Peyer's patch (tissue), 4 donors: Measurements from ENCODE around the gene RFXAP.

ENCODE experiments used
- CTCF ChIP-seq, 6 experiments: fragments of 450-650 bp in 4 of 6; fragments of 200-600 bp in 2 of 6; sonication (generic) in 1 of 6; IDR thresholded peaks; one replicate each; pipeline ENCODE4 v1.5.1; 2017 to 2019; ENCODE audit warnings: antibody characterized with exemption in 6 of 6, mild to moderate bottlenecking in 3 of 6, moderate library complexity in 1 of 6
- POLR2A ChIP-seq, 2 donors: fragments of 450-650 bp; IDR thresholded peaks; one replicate each; pipeline ENCODE4 v1.5.1; 2017; ENCODE audit warnings: antibody characterized with exemption in 2 of 2, mild to moderate bottlenecking in 2 of 2, moderate library complexity in 2 of 2

DNA sequence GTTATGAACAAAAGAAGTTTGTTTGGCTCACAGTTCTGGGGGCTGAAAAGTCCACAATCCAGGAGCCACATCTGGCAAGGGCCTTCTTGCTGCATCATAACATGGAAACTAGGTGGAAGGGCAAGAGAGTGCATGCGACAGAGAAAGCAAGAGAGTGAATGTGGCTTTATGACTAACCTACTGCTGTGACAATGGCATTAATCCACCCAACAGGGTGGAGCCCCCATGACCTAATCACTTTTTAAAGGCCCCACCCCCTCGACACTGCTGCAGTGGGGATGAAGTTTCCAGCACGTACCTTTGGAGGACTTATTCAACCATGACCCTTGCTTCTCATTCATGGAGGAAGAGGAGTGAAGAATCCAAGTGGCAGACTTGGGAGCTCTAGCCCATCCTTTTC, 30.0 kb upstream of the RFXAP start:
- no peak for TF ChIP-seq POLR2A (IDR thresholded peaks at IDR 0.05)
- no peak for TF ChIP-seq CTCF (IDR thresholded peaks at IDR 0.05)
